SH-SY5Y (cell line): ENCODE data around the gene CENPB.

Experiments
- GATA2 ChIP-seq: IDR thresholded peaks from 2 replicates; pipeline ENCODE4 v1.6.1; 2011; ENCODE audit warnings: mild to moderate bottlenecking, low read depth, low read length
- GATA3 ChIP-seq: IDR thresholded peaks from 2 replicates; pipeline ENCODE4 v1.6.1; 2011; ENCODE audit warnings: low read depth, mild to moderate bottlenecking, low read length, moderate library complexity

CENPB gene

GRCh38 chr20:3786665-3787323, at the start of gene CENPB:
Gene CENPB, minus strand, starts transcription at chr20:3786740. Its CDS starts 257 bp downstream, at chr20:3786483.
- no peak for TF ChIP-seq GATA2
- TF ChIP-seq GATA3: no peak

- no peak for TF ChIP-seq GATA3
- TF ChIP-seq GATA2: no peak
Measured at GRCh38 chr20:3836132-3836531, 49.6 kb upstream of the CENPB start.

- TF ChIP-seq GATA3 (no peak), GATA2 (no peak)
Measured at GRCh38 chr20:3828798-3829197, 42.3 kb upstream of the CENPB start.

GRCh38 chr20:3826420-3826819, 39.9 kb upstream of the CENPB start:
- no peak for TF ChIP-seq GATA3
- no peak for TF ChIP-seq GATA2

- no peak for TF ChIP-seq GATA2
- no peak for TF ChIP-seq GATA3
Measured at GRCh38 chr20:3825526-3825925, 39.0 kb upstream of the CENPB start.

- TF ChIP-seq GATA2: no peak
- TF ChIP-seq GATA3: no peak
Measured at GRCh38 chr20:3823881-3824280, 37.3 kb upstream of the CENPB start.

- TF ChIP-seq GATA3: no peak
Measured at GRCh38 chr20:3821996-3822395, 35.5 kb upstream of the CENPB start.

GRCh38 chr20:3820901-3821727, 34.6 kb upstream of the CENPB start:
- TF ChIP-seq GATA2 (no peak), GATA3 (no peak)

GRCh38 chr20:3820048-3820900, 33.7 kb upstream of the CENPB start, which contains the start of gene AP5S1:
Gene AP5S1, plus strand, starts transcription at chr20:3820547. Its CDS starts 1,571 bp downstream, at chr20:3822118.
- TF ChIP-seq GATA2 (no peak), GATA3 (no peak)

- TF ChIP-seq GATA2 (no peak), GATA3 (no peak)
Measured at GRCh38 chr20:3819411-3820047, 33.0 kb upstream of the CENPB start.

- TF ChIP-seq GATA3 (no peak), GATA2 (no peak; the same call in 1 of the 2 replicates)
Measured at GRCh38 chr20:3818155-3819151, 31.9 kb upstream of the CENPB start.

- no peak for TF ChIP-seq GATA2
- no peak for TF ChIP-seq GATA3
Measured at GRCh38 chr20:3815703-3816315, 29.3 kb upstream of the CENPB start.
